ENCODE data around the gene NKD2.

- TF ChIP-seq CTCF (IDR thresholded peaks at IDR 0.05; ENCODE audit: insufficient read depth, low read depth, low read length) (no peak), EZH2 (IDR thresholded peaks at IDR 0.05; ENCODE audit: insufficient read depth, low read length) (no peak)
Observed at GRCh38 chr5:1054018-1054798, 45.6 kb downstream of the NKD2 start.

All from astrocyte (in vitro differentiated cells and primary cell).